Hematopoietic multipotent progenitor cell treated with erythropoietin and hydrocortisone succinate and interleukin-3 and kit ligand, for 4 days (in vitro differentiated cells): ENCODE data around the gene CRYAA.
"Not testable (repeated sequence)": the region's sequence is repeated elsewhere in the genome, so short reads cannot be mapped to it uniquely, and the experiment has no call there.

Source experiments
- DNase-seq: peaks from one replicate; pipeline ENCODE4 v3.0.0-alpha.2; 2015

CRYAA gene

GRCh38 chr21:43177043-43177906, 8.5 kb downstream of the CRYAA start:
- DNase-seq = not testable (repeated sequence)

- DNase-seq = not testable (repeated sequence)
These were observed 9.5 kb downstream of the CRYAA start for GRCh38 chr21:43178175-43178826.

- not testable (repeated sequence) for DNase-seq
These were observed 12.2 kb downstream of the CRYAA start for GRCh38 chr21:43181033-43181432.

- DNase-seq = not testable (repeated sequence)
These were observed 18.5 kb downstream of the CRYAA start for GRCh38 chr21:43187268-43187667.

GRCh38 chr21:43187715-43188114, 18.9 kb downstream of the CRYAA start:
- no peak for DNase-seq

GRCh38 chr21:43188181-43188580, 19.4 kb downstream of the CRYAA start:
- DNase-seq = no peak

GRCh38 chr21:43188592-43189210, 19.9 kb downstream of the CRYAA start:
- DNase-seq = peak; percentile 3

- DNase-seq = no peak
These were observed 21.1 kb downstream of the CRYAA start for GRCh38 chr21:43189936-43190335.

- no peak for DNase-seq
These were observed 21.7 kb downstream of the CRYAA start for GRCh38 chr21:43190544-43190943.

- no peak for DNase-seq
These were observed 22.1 kb downstream of the CRYAA start for GRCh38 chr21:43190951-43191350.

- no peak for DNase-seq
These were observed 22.7 kb downstream of the CRYAA start for GRCh38 chr21:43191521-43191920.

- DNase-seq = no peak
These were observed 23.2 kb downstream of the CRYAA start for GRCh38 chr21:43191971-43192370.

GRCh38 chr21:43192501-43193081, 23.8 kb downstream of the CRYAA start:
- no peak for DNase-seq

- DNase-seq = no peak
These were observed 24.4 kb downstream of the CRYAA start for GRCh38 chr21:43193088-43193650.

- peak; percentile 7 for DNase-seq
These were observed 25.0 kb downstream of the CRYAA start for GRCh38 chr21:43193651-43194302.

- DNase-seq = no peak
These were observed 25.7 kb downstream of the CRYAA start for GRCh38 chr21:43194303-43195120.

GRCh38 chr21:43195121-43196021, 26.6 kb downstream of the CRYAA start:
- DNase-seq = no peak

- DNase-seq = no peak
These were observed 28.0 kb downstream of the CRYAA start for GRCh38 chr21:43196826-43197225.

- DNase-seq = no peak
These were observed 29.6 kb downstream of the CRYAA start for GRCh38 chr21:43198376-43198775.

- no peak for DNase-seq
These were observed 32.7 kb downstream of the CRYAA start for GRCh38 chr21:43201491-43201890.

GRCh38 chr21:43203591-43203990, 34.8 kb downstream of the CRYAA start:
- DNase-seq = no peak
